HEK293 (cell line): ENCODE measurements around the gene C1QTNF1.

Source experiments
- CTCF ChIA-PET: fragments of 350-600 bp; formaldehyde crosslinking; extraction: SDS; loops from one replicate; lab custom pipeline; 2021; ENCODE audit warnings: antibody characterized with exemption; lab: Yijun Ruan, JAX
- POLR2A ChIA-PET: fragments of 300-600 bp; formaldehyde crosslinking; extraction: SDS; loops from one replicate; lab custom pipeline; 2020; ENCODE audit warnings: antibody characterized with exemption, inconsistent platforms; lab: Yijun Ruan, JAX
- H3K27ac ChIP-seq: fragments of 200-500 bp; sonication (Bioruptor generic); 2 replicates; pipeline ENCODE4 v1.5.1; 2014; ENCODE audit warnings: low read depth, low read length, control low read depth, inconsistent platforms; ENCODE audit errors: extremely low read depth
- H3K36me3 ChIP-seq, 2 experiments: fragments of 200-500 bp in 1 of 2; sonication (Bioruptor generic) in 1 of 2; 1 replicate in 1 of 2; 2 replicates in 1 of 2; pipeline ENCODE4 v1.5.1; 2014 to 2017; ENCODE audit warnings: inconsistent platforms in 2 of 2, low read length in 2 of 2; ENCODE audit not compliant: control insufficient read depth in 2 of 2, insufficient read depth in 1 of 2
- H3K4me1 ChIP-seq: fragments of 200-500 bp; sonication (Bioruptor generic); 2 replicates; pipeline ENCODE4 v1.5.1; 2014; ENCODE audit warnings: mild to moderate bottlenecking, low read length, inconsistent platforms; ENCODE audit not compliant: control insufficient read depth, insufficient read depth
- H3K4me3 ChIP-seq: 2 replicates; pipeline ENCODE4 v1.5.1; 2011; ENCODE audit warnings: low read depth, mild to moderate bottlenecking, control low read depth, low read length, moderate library complexity
- H3K9me3 ChIP-seq: fragments of 200-500 bp; sonication (Bioruptor generic); 2 replicates; pipeline ENCODE4 v1.5.1; 2014; ENCODE audit warnings: low read depth, low read length, inconsistent platforms; ENCODE audit not compliant: control insufficient read depth, insufficient read depth
- FEZF1 ChIP-seq: fragments of 450-650 bp; formaldehyde crosslinking; IDR thresholded peaks from 2 replicates; pipeline ENCODE4 v1.5.1; 2016; ENCODE audit warnings: missing biosample characterization, missing genetic modification characterization
- KLF16 ChIP-seq: fragments of 450-650 bp; formaldehyde crosslinking; IDR thresholded peaks from 2 replicates; pipeline ENCODE4 v1.5.1; 2017; ENCODE audit warnings: missing biosample characterization, missing genetic modification characterization
- KLF7 ChIP-seq: fragments of 450-650 bp; formaldehyde crosslinking; IDR thresholded peaks from 2 replicates; pipeline ENCODE4 v1.5.1; 2016; ENCODE audit warnings: missing biosample characterization, missing genetic modification characterization, borderline replicate concordance
- YY1 ChIP-seq: fragments of 450-650 bp; formaldehyde crosslinking; IDR thresholded peaks from 2 replicates; pipeline ENCODE4 v1.5.1; 2018; ENCODE audit warnings: missing biosample characterization, missing genetic modification characterization
- ZFHX2 ChIP-seq: fragments of 450-650 bp; formaldehyde crosslinking; conservative IDR thresholded peaks from 2 replicates; pipeline ENCODE4 v1.5.1; 2016; ENCODE audit warnings: missing biosample characterization, missing genetic modification characterization
- ZFP37 ChIP-seq: fragments of 450-650 bp; formaldehyde crosslinking; IDR thresholded peaks from 2 replicates; pipeline ENCODE4 v1.5.1; 2016; ENCODE audit warnings: missing biosample characterization, missing genetic modification characterization
- ZNF146 ChIP-seq: fragments of 450-650 bp; formaldehyde crosslinking; IDR thresholded peaks from 2 replicates; pipeline ENCODE4 v1.5.1; 2016; ENCODE audit warnings: missing biosample characterization, missing genetic modification characterization
- ZNF18 ChIP-seq: fragments of 450-650 bp; formaldehyde crosslinking; IDR thresholded peaks from 2 replicates; pipeline ENCODE4 v1.5.1; 2016; ENCODE audit warnings: missing biosample characterization, missing genetic modification characterization
- ZNF274 ChIP-seq, 2 experiments: fragments of 200-500 bp in 1 of 2; fragments of 450-650 bp in 1 of 2; sonication (Bioruptor generic) in 1 of 2; formaldehyde crosslinking in 1 of 2; IDR thresholded peaks; 2 replicates each; pipeline versions ENCODE4 v1.5.1 to v1.6.1; 2014 to 2016; ENCODE audit warnings: borderline replicate concordance in 1 of 2, inconsistent platforms in 1 of 2, low read length in 1 of 2, missing biosample characterization in 1 of 2, missing genetic modification characterization in 1 of 2
- ZNF37A ChIP-seq: fragments of 450-650 bp; IDR thresholded peaks from 2 replicates; pipeline ENCODE4 v1.5.1; 2018; ENCODE audit warnings: missing biosample characterization, missing genetic modification characterization
- ZNF529 ChIP-seq: fragments of 450-650 bp; formaldehyde crosslinking; IDR thresholded peaks from 2 replicates; pipeline ENCODE4 v1.5.1; 2017; ENCODE audit warnings: missing genetic modification characterization, missing biosample characterization; ENCODE audit not compliant: insufficient replicate concordance
- ZNF544 ChIP-seq: fragments of 450-650 bp; formaldehyde crosslinking; IDR thresholded peaks from 2 replicates; pipeline ENCODE4 v1.5.0; 2017; ENCODE audit warnings: missing biosample characterization, missing genetic modification characterization
- ZNF548 ChIP-seq: fragments of 450-650 bp; formaldehyde crosslinking; IDR thresholded peaks from 2 replicates; pipeline ENCODE4 v1.5.1; 2016; ENCODE audit warnings: missing biosample characterization, missing genetic modification characterization
- ZNF623 ChIP-seq: fragments of 450-650 bp; formaldehyde crosslinking; IDR thresholded peaks from 2 replicates; pipeline ENCODE4 v1.5.1; 2016; ENCODE audit warnings: missing biosample characterization, missing genetic modification characterization
- ZNF777 ChIP-seq: fragments of 450-650 bp; formaldehyde crosslinking; IDR thresholded peaks from 2 replicates; pipeline ENCODE4 v1.5.1; 2017; ENCODE audit warnings: missing biosample characterization, missing genetic modification characterization, borderline replicate concordance
- ZNF791 ChIP-seq: fragments of 450-650 bp; formaldehyde crosslinking; IDR thresholded peaks from 2 replicates; pipeline ENCODE4 v1.5.1; 2016; ENCODE audit warnings: missing biosample characterization, missing genetic modification characterization
- TF ChIP-seq, protein P1 (sequence below): fragments of 450-650 bp; formaldehyde crosslinking; conservative IDR thresholded peaks from 2 replicates; pipeline ENCODE4 v1.5.1; 2016; ENCODE audit warnings: low read depth, missing biosample characterization, missing genetic modification characterization
- TF ChIP-seq, protein P2 (sequence below): fragments of 450-650 bp; formaldehyde crosslinking; IDR thresholded peaks from 2 replicates; pipeline ENCODE4 v1.5.1; 2017; ENCODE audit warnings: missing biosample characterization, mild to moderate bottlenecking, missing genetic modification characterization, moderate library complexity
- TF ChIP-seq, protein P3 (sequence below): fragments of 450-650 bp; formaldehyde crosslinking; IDR thresholded peaks from 2 replicates; pipeline ENCODE4 v1.5.1; 2016; ENCODE audit warnings: missing biosample characterization, missing genetic modification characterization
- TF ChIP-seq, protein P4 (sequence below): fragments of 450-650 bp; formaldehyde crosslinking; IDR thresholded peaks from 2 replicates; pipeline ENCODE4 v1.5.1; 2017; ENCODE audit warnings: missing biosample characterization, missing genetic modification characterization

C1QTNF1 gene

GRCh38 chr17:78986649-78987328 lies 37.2 kb upstream of the C1QTNF1 start (continued):
- TF ChIP-seq, protein P1, sequence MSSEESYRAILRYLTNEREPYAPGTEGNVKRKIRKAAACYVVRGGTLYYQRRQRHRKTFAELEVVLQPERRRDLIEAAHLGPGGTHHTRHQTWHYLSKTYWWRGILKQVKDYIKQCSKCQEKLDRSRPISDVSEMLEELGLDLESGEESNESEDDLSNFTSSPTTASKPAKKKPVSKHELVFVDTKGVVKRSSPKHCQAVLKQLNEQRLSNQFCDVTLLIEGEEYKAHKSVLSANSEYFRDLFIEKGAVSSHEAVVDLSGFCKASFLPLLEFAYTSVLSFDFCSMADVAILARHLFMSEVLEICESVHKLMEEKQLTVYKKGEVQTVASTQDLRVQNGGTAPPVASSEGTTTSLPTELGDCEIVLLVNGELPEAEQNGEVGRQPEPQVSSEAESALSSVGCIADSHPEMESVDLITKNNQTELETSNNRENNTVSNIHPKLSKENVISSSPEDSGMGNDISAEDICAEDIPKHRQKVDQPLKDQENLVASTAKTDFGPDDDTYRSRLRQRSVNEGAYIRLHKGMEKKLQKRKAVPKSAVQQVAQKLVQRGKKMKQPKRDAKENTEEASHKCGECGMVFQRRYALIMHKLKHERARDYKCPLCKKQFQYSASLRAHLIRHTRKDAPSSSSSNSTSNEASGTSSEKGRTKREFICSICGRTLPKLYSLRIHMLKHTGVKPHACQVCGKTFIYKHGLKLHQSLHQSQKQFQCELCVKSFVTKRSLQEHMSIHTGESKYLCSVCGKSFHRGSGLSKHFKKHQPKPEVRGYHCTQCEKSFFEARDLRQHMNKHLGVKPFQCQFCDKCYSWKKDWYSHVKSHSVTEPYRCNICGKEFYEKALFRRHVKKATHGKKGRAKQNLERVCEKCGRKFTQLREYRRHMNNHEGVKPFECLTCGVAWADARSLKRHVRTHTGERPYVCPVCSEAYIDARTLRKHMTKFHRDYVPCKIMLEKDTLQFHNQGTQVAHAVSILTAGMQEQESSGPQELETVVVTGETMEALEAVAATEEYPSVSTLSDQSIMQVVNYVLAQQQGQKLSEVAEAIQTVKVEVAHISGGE (tag by site-specific recombination): no peak
- TF ChIP-seq KLF16: no peak
- TF ChIP-seq ZFHX2: no peak
- TF ChIP-seq ZNF623: no peak
- TF ChIP-seq, protein P2, sequence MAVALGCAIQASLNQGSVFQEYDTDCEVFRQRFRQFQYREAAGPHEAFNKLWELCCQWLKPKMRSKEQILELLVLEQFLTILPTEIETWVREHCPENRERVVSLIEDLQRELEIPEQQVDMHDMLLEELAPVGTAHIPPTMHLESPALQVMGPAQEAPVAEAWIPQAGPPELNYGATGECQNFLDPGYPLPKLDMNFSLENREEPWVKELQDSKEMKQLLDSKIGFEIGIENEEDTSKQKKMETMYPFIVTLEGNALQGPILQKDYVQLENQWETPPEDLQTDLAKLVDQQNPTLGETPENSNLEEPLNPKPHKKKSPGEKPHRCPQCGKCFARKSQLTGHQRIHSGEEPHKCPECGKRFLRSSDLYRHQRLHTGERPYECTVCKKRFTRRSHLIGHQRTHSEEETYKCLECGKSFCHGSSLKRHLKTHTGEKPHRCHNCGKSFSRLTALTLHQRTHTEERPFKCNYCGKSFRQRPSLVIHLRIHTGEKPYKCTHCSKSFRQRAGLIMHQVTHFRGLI (tag by site-specific recombination): no peak

DNA sequence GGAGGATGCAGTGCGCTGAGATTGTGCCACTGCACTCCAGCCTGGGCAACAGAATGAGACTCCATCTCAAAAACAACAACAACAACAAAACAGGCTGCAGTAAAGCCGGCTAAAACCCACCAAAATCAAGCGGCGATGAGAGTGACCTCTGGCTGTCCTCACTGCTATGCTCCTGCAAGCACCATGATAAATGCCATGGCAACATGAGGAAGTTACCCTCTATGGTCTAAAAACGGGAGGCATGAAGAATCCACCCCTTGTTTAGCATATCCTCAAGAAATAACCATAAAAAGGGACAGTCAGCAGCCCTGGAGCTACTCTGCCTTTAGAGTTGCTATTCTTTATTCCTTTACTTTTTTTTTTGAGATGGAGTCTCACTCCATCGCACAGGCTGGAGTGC lies 35.8 kb upstream of the C1QTNF1 start:
- Histone ChIP-seq H3K4me1 (peaks cover 7% of the 10 kb centered on the region; the same call in 1 of the 2 replicates), H3K27ac (no peak overlapping the region), H3K36me3 (peaks cover 4 to 33% of the 10 kb centered on the region in 2 experiments), H3K4me3 (no peak overlapping the region), H3K9me3 (no peaks in the 10 kb centered on the region)
- TF ChIP-seq FEZF1 (tag by site-specific recombination): no peak
- TF ChIP-seq ZNF548 (tag by site-specific recombination): no peak
- no peak for TF ChIP-seq YY1 (tag by site-specific recombination)
- TF ChIP-seq, protein P3, sequence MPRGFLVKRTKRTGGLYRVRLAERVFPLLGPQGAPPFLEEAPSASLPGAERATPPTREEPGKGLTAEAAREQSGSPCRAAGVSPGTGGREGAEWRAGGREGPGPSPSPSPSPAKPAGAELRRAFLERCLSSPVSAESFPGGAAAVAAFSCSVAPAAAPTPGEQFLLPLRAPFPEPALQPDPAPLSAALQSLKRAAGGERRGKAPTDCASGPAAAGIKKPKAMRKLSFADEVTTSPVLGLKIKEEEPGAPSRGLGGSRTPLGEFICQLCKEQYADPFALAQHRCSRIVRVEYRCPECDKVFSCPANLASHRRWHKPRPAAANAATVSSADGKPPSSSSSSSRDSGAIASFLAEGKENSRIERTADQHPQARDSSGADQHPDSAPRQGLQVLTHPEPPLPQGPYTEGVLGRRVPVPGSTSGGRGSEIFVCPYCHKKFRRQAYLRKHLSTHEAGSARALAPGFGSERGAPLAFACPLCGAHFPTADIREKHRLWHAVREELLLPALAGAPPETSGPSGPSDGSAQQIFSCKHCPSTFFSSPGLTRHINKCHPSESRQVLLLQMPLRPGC (tag by site-specific recombination): no peak
- no peak for TF ChIP-seq ZNF18 (tag by site-specific recombination)
- TF ChIP-seq ZFP37: no peak
- TF ChIP-seq ZNF274 (IDR thresholded peaks at IDR 0.05; ENCODE audit: low read length): no peak
- no peak for TF ChIP-seq ZNF274 (tag by site-specific recombination; IDR thresholded peaks at IDR 0.05; ENCODE audit: borderline replicate concordance)
- TF ChIP-seq, protein P1 (tag by site-specific recombination): no peak
- no peak for TF ChIP-seq KLF16
- TF ChIP-seq ZNF146 (tag by site-specific recombination): no peak
- TF ChIP-seq ZNF791: no peak
- no peak for TF ChIP-seq ZNF544 (tag by site-specific recombination)
- no peak for TF ChIP-seq ZNF777 (tag by site-specific recombination)
- no peak for TF ChIP-seq KLF7 (tag by site-specific recombination)
- TF ChIP-seq, protein P4, sequence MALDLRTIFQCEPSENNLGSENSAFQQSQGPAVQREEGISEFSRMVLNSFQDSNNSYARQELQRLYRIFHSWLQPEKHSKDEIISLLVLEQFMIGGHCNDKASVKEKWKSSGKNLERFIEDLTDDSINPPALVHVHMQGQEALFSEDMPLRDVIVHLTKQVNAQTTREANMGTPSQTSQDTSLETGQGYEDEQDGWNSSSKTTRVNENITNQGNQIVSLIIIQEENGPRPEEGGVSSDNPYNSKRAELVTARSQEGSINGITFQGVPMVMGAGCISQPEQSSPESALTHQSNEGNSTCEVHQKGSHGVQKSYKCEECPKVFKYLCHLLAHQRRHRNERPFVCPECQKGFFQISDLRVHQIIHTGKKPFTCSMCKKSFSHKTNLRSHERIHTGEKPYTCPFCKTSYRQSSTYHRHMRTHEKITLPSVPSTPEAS (tag by site-specific recombination): no peak
- TF ChIP-seq ZNF37A (tag by site-specific recombination): no peak
- no peak for TF ChIP-seq ZNF529 (tag by site-specific recombination)
- ChIA-PET CTCF (interaction anchor here (0.7 to 1.2 kb wide), 2 partner anchors 17 to 335 kb away, joined by 4 to 6 read pairs; no protein-coding TSS in a partner anchor), POLR2A (interaction anchor here (0.6 kb wide), 1 partner anchor 12 kb away, joined by 6 read pairs; no protein-coding TSS in a partner anchor)
